Measurements from ENCODE around the gene MYO1E.
A peak's percentile ranks its signal among the peaks of the same experiment; 100 is the strongest.

MYO1E gene

GRCh38 chr15:59321000-59321689 is 51.5 kb downstream of the MYO1E start:
- DNase-seq (ENCODE audit: low read depth, low spot score) = no peak

GRCh38 chr15:59317211-59317610 is 55.5 kb downstream of the MYO1E start:
- DNase-seq (ENCODE audit: low read depth, low spot score) = no peak

GRCh38 chr15:59315914-59316451 is 56.7 kb downstream of the MYO1E start:
- DNase-seq (ENCODE audit: low read depth, low spot score) = peak; percentile 97

DNA sequence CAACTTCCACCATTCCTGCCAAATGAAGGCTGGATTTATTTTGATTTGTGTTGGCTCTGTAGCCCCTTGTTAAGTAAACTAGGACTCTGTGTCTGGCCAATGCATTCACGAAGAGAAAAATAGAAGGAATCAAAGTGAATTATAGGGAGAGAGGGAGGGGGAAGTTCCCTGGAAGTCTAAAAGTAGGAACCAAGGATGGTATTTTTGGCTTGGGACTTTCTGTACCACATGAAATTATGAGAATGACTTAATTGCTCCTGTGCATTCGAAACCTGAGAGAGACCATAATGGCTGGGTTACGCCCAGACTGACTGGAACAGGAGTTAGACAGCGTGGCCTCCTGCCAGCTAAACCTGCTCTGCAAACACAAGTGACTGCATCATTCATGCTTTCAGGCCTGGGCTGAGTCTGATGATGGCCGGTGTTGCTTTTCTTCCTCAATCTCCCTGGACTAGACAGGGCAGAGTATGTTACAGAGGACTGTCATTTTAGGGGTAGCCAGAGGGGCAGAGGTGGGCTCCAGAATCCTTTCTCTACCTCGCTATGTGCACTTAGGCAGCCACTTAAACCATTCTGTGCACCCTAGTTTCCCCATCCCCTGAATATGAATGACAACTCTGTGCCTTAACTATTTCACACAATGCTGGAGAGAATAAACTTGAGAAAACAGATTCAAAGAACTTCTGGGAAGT is 58.9 kb downstream of the MYO1E start:
- peak; percentile 94 for DNase-seq (ENCODE audit: low read depth, low spot score)

DNA sequence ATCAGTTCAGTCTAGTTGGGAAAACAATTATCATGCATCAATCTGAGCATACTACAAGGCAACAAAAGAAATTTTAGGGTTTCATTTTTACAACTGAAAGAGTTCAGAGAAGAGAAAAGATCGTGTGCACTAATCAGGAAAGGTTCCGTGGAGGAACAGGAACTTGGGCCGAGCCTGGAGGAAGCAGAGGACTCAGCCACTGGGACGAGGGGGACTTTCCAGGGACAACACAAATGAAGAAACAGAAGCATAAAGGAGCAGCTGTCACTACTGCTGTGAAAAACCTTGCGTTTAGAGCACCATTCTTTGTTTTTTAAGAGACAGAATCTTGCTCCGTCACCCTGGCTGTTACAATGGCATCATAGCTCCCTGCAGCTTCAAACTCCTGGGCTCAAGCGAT is 60.5 kb downstream of the MYO1E start:
- DNase-seq (ENCODE audit: low read depth, low spot score) = no peak

- no peak for DNase-seq (ENCODE audit: low read depth, low spot score)
Measured at GRCh38 chr15:59311195-59311594, 61.5 kb downstream of the MYO1E start.

DNA sequence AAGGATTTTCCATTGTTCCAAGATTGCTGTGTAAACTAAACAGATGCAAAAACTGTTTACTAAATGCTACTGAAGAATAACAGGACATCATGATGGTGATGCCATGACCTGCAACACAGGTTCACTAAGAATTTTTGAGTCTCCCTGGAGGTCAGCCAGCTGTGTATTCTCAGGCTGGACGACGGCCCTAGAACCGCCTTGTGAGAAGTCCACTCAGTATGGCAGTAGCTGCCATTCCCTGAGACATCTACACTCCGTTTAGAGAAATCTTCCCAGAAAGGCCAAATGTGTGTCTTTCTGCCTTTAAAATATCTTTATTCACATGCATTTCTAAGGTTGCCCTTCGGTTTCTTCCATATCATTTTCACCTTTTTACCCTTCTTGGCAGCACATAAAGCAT is 63.3 kb downstream of the MYO1E start:
- DNase-seq (ENCODE audit: low read depth, low spot score) = no peak

DNA sequence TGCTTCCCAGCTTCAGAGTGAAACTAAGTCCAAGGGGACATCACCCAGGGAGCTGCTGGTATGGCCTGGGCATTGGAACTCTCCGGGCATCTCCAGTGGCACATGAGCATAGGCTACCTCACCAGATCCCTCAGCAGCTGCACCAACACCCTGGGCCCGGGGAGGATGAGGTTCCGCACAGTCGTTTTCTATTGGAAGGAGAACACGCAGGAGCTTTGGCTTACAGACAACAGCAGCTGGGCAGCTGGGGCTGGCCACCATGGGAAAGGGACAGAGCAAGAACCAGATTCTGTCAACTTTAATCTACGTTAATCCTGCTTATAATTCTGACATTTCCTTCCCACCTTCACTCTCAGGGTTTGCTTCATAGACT is 65.5 kb downstream of the MYO1E start:
- DNase-seq (ENCODE audit: low read depth, low spot score) = no peak

GRCh38 chr15:59306520-59307164 is 66.0 kb downstream of the MYO1E start:
- DNase-seq (ENCODE audit: low read depth, low spot score) = no peak

DNA sequence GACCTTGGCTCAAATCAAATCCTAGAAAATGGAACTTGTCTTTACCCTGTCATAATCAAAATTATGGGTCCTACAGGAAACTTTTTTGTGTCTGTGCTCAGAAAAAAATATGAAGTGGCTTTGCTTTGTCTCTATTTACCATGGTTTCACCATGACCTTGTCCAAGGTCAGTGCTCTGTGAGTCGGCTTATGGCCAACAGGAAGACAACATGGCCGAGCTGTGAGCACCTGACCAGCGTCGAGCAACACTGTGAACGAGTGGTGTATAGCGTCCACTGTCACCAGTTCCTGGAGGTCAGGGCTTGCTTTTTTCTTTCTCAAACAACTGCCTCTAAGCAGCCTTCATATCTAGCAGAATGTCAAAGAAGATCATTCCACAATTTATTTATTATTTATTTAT is 67.9 kb downstream of the MYO1E start:
- no peak for DNase-seq (ENCODE audit: low read depth, low spot score)

GRCh38 chr15:59304034-59304795 is 68.5 kb downstream of the MYO1E start:
- no peak for DNase-seq (ENCODE audit: low read depth, low spot score)

- DNase-seq (ENCODE audit: low read depth, low spot score) = no peak
Measured at GRCh38 chr15:59303633-59304032, 69.0 kb downstream of the MYO1E start.

- DNase-seq (ENCODE audit: low read depth, low spot score) = no peak
Measured at GRCh38 chr15:59303136-59303535, 69.5 kb downstream of the MYO1E start.

DNA sequence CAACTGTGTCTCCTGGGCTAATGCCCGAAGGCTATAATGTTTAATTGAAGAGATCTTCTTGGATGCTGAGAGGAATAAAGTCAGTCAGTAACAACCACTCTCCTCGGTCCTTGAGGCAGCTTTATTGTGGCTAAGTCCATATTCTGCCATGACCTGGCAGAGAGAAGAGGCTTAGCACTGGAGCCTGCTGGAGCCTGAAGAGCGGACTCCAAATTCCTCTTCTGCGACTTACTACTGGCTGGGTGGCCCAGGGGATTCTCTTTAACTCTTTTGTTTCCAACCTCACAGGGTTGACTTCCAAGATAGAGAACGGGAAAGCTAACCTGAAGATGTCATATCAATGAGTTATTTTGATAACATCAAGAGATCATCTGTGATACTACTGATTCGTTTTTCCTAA is 71.1 kb downstream of the MYO1E start:
- DNase-seq (ENCODE audit: low read depth, low spot score) = no peak

- DNase-seq (ENCODE audit: low read depth, low spot score) = no peak
Measured at GRCh38 chr15:59300618-59301139, 72.0 kb downstream of the MYO1E start.

GRCh38 chr15:59299929-59300617 is 72.6 kb downstream of the MYO1E start:
- peak; percentile 89 for DNase-seq (ENCODE audit: low read depth, low spot score)

DNA sequence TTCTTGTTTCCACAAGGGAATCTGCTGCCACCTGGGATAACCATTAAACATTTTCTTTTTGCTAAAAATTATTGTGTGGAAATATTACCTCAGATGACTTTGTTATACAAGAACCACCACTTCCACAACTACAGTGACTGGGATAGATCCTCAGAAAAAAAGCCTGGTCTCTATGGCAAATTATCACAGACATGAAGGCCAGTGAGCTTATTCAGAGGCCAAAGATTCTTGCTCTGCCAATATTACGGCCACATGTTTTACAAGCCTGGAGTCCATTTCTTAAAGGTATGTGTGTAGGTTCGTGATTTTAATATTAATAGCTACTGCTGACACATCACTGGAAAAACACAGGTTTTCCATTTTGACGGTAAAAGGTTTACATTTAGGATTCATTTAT is 73.8 kb downstream of the MYO1E start:
- no peak for DNase-seq (ENCODE audit: low read depth, low spot score)

DNA sequence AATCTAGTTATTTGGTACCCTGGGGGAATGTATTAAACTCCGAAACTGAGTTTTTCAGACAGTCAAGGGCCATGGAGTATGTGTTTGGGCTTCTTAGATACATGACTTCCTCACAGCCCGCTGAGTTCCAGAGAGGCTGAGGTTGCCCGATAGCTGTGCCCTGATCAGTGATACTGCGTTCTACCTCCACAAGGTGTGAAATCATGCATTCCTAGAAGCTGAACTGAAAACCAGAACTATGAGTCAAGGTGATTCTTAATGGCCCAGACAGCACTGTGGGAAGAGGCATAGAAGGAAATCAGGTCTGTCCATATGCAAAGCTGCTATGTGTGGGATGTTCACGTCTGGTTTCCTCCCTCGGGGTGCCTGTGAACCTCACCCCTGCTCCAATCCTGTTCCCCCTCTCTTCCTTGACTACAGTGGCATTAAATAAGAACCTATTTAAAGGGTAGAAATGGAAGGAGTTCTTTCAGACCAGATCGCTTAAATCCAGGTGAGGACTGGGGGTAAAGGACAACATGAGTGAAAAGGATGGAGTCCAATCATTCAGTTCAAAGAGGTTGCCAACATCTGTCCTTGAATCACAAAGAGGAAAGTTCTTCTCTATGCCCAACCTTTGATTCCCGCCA is 74.3 kb downstream of the MYO1E start:
- no peak for DNase-seq (ENCODE audit: low read depth, low spot score)

GRCh38 chr15:59296181-59296617 is 76.5 kb downstream of the MYO1E start:
- DNase-seq (ENCODE audit: low read depth, low spot score) = peak; percentile 96

DNA sequence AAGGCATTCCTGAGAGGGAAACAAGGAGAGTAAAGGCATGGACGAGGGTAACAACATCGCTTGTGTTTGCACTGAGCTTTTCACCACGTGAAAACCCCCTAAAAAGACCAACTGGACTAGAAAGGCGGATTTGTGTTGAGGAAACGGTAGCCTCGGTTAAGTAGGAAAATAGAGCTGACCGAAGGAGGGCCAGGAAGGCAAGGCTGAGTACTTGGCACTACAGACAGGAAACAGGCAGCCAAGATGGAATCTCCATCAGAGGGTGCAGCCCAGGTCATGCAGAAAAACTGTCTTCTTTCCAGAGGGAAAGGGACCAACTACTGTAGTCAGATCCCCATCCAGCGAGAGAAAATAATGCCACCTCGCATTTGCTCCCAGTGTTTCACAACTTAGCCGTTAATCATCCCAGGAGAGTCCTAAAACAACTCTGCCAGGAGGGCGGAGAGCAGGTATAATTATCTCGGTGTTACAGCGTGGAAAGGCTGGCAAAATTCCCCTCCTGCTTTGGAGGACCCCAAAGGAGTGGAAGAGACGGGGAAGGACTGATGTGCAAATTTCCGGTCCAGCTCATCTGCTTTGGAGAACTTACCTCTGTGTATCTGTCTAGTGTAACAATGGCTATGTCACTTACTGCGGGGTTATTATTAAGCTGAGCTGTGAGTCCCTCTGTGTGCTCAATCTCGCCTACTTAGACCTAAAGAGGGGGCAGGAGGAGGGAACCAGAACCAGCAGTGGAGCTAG is 77.2 kb downstream of the MYO1E start:
- DNase-seq (ENCODE audit: low read depth, low spot score) = no peak
